NCI-H2227 treated with DMSO at 0.1 percent for 48 hours (cell line): ENCODE measurements around the gene PDZD7.
A peak's percentile ranks its signal among the peaks of the same experiment; 100 is the strongest.

ENCODE experiments used
- DNase-seq: peaks from one replicate; lab custom pipeline; 2025; lab: John Stamatoyannopoulos, UW

Gene PDZD7

DNA sequence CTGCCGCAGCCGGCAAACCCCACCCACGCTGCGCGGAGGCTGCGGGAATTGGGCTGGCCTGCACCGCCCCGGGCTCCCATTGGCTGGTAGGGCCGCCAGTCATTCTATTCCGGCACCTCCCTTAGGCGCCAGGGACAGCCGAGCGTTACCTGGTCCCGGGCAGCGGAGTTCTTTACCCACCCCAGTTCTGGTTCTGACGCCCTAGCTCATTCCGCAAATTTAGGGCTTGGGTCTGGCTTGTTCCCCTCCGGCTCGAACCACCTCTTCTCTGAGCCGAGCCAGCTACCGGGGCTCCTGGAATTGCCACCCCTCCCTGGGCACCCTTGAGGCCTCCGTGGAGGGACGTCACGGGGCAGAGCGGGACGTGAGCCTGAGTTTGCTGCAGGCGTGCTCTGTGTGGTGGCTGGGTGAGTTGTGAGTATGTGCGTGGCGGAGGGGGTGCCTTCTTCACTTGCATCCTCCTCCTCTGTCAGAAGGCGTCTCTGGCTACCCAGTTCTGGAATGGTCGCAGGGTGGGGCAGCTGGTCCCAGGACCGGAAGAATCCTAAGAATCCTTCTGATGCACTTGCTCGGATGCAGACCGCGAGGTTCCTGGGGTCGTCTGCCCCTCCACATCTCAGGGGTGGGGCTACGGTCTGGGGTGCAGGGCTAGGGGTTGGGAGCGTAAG, at the start of gene PDZD7, which contains the start of gene SFXN3:
TSS of gene PDZD7 (minus strand) at position 2 of the 668 bp plus-strand sequence. CDS start 910 bp downstream, outside the sequence.
TSS of gene SFXN3 (plus strand) at position 107 of the 668 bp plus-strand sequence. CDS start 3,461 bp downstream, outside the sequence.
- DNase-seq, result peak; percentile 77

DNA sequence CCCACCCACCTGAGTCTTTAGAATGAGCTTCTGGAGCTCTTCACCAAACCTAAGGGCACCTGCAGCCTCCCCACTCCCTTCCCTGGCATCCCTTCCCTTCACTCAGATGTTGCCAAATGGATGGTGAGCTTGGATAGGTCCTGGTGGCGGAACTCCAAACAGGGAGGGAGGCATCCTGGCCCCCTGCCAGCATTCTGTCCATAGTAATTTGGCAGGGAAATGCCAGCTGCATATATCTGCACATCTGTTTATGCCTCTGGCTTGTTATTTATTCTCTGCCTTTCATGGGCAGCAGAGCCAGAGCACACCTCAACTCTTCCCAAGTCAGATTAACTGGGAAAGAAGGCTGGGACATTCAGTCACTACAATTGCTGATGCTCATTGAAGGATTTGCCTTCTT, 48.9 kb upstream of the PDZD7 start:
- no peak for DNase-seq

DNA sequence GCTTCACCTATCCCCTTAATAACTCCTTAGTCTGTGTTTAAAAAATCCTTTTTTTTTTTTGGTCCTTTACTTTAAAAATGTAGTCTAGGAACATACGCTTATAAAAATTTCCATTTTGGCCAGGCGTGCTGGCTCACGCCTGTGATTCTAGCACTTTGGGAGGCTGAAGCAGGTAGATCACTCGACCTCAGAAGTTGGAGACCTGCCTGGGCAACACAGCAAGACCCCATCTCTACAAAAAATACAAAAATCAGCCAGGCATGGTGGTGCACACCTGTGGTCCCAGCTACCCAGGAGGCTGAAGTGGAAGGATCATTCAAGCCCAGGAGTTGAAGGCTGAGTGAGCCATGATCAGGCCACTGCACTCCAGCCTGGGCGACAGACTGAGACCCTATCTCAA, 45.7 kb upstream of the PDZD7 start:
- no peak for DNase-seq

DNA sequence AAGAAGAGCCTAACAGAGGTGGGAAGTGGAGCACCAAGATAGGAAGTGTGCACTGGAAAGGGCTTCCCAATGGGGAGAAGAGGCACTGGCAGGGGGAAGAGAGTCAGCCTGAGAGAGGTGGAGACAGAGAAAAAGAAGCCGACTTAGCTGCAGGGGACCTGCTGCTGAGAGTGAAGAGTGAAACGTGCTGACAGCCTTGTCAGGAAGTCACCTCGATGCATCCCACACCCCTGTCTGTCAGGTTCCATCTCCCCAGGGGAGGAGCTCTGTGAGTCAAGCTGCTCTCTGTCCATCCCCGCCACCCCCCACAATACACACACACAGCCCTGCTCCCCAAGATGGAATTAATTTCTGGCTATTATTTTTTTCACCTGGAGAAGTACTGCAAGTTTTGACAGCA, 44.8 kb upstream of the PDZD7 start:
- DNase-seq, result no peak

DNA sequence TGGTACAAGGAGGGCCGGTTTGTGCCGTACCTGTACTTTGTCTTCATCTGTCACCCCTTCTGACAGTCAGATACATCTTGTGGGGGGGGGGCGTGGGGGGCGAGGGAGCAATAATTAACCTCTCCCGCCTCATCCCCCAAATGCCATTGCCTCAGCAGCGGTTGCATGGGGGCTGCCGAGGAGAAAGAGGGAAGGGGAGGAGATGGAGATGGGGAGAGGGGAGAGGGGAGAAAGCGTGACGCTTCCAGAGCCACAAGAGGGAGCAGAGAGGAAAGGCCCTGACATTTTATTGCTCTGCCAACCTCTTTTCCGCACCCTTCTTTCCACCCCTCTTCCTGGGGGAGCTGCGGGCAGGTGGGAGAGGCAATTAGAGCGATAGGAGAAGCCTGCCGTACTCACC, 42.7 kb upstream of the PDZD7 start:
- DNase-seq, result no peak

DNA sequence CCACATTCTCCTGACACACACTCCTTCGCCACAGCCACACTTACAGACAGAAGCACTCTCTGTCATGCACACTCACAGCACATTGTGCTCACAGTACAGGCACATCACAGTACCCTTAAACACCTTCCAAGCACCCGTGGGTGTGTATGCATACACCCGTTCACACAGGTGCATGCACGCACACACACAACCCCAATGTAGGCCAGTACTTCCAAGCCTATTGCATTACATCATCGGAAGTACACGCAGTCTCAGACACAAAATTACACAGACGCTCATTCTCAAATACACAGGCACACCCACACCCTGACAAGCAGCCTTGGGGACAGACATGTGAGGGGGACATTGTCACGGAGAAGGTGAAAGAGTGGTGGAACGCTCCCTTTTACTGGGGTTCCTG, 42.0 kb upstream of the PDZD7 start:
- no peak for DNase-seq

DNA sequence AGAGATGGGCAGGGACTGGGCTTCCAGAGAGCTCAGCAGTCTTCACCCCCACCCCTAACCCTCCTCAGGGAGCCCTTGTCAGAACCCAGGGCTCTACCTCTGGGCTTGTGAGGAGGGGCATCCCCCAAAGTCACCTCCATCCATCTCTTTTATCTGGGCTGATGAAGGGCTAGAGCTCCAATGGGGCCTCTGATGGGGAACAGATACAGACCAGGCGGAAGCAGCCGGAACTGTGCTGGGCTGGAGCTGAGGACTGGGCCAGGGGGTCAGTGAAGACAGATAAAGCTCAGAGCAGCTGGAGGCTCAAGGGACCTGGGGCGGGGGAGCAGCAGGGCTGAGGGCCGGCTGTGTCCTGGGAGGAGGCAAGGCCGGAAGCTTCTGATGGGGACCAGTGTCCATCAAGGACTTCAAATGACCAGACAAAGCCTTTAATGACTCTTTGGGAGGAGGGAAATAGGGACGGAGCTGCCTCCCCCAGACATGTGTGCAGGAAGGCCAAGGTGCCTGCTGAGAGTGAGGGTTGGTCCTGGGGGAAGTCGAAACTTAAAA, 41.0 kb upstream of the PDZD7 start:
- no peak for DNase-seq

DNA sequence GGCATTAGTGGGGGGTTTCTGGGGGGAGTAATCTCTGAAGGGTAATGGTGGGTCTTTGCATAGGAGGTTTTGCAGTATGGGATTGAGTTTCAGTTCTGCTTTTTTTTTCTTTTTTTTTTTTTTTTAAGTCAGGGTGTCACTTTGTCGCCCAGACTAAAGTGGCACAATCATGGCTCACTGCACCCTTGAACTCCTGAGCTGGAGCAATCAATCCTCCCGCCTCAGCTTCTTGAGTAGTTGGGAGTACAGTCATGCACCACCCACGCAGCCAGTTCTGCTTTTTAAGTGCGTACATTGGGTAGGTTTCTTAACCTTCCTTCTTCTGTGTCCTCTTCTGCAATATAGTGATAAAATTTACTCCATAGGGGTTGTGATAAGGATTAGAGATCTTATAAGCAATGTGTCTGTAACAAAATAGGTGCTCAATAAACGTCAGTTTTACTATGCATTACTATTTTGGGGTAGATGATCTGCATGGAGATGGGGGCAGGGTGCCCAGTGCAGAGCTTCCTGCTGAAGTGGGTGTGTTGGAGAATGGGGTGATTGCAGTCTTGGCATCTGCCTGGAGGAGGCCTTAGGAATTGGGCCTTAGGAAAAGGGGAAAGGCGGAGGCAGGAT, 40.4 kb upstream of the PDZD7 start:
- no peak for DNase-seq

DNA sequence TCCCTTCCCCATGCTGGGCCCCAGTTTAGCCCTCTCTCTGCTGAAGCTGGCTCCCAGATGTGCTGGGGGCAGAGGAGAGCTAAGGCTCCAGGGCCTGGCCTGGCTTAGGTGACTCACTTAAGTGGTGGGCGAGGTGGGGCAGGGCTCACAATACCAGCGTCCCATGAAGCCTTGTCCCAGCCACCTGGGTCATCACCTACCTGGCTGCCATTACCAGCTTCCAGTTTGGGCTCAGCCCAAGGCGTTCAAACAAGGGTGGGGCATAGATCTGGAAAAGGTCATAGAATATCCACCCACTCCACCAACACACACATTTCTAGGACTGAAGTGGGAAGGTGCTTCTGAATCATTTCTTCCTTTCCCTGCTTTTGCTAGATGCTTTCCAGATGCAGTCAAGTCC, 39.2 kb upstream of the PDZD7 start:
- no peak for DNase-seq

DNA sequence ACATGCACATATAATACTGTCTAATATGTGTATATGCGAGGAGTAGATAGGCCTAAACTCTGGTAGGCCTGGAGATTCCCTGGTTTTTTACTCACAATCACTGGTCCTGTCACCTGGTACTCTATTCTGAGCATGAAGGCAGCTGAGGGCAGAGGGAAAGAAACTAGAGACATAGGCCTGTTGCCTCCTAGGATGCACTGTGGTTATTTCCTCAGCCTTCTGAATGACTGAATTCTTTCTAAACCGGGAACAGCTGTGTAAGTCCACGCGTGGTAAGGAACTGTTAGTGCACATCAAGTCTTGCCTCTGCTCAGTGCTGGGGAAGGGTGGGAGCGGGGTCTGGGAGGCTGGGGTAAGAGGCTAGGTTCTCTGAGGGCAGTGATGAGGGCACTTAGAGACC, 38.5 kb upstream of the PDZD7 start:
- no peak for DNase-seq

DNA sequence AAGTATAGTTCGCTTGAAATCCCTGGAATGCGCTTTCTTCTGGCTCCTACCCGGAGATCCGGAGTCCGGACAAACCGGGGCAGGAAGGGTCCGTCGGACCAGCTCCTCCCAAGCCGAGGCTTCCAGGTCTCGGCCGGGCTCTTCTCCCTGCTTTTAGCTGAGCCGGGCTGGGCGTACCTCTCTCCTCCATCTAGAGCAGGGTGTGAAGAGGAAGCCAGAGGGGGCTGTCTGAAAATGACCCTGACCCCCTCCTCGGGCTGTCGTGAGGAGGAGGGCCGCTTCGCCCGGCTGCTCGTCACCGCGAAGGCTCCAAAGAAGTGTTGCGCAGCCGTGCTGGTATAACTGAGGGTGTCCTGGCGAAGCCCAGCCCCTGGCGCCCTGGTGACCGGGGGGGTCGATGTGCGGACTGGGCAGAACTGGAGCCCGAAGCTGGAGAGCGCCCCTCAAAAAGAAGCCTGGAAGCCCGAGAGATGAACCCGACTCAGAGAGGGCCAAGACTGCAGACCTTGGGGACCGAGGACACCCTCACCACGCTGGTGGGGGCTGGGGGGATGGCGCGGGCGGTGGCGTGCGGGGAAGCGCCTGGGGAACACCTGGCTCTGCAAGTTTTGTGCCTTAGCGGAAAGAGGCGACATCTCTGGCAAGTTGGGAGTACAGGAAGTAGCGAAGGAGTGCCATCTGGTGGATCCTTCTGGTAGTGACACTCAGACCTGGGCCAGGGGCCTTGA, 36.6 kb upstream of the PDZD7 start:
- DNase-seq, result peak; percentile 62

DNA sequence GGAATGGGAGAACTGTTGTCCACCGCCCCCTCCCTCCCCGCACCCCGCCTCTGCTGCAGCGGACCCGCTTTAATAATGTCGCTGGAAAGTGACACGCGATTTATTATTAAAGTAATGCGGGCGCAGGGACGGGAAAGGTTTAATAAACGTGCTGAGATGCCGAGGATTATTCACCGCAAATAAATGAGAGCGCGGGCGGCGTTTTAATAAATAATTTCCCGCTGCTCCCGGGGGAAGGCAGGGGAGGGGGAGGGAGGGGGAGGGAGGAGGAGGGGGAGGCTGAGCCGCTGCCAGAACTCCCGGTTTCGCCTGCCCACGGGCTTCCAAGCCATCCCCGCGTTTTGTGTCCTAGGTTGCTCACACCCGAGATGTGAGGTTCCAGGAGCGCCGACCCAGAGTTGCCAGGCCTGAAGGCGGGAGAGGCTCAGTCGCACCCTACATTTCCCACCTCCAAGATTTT, 36.0 kb upstream of the PDZD7 start:
- DNase-seq, result peak; percentile 25

DNA sequence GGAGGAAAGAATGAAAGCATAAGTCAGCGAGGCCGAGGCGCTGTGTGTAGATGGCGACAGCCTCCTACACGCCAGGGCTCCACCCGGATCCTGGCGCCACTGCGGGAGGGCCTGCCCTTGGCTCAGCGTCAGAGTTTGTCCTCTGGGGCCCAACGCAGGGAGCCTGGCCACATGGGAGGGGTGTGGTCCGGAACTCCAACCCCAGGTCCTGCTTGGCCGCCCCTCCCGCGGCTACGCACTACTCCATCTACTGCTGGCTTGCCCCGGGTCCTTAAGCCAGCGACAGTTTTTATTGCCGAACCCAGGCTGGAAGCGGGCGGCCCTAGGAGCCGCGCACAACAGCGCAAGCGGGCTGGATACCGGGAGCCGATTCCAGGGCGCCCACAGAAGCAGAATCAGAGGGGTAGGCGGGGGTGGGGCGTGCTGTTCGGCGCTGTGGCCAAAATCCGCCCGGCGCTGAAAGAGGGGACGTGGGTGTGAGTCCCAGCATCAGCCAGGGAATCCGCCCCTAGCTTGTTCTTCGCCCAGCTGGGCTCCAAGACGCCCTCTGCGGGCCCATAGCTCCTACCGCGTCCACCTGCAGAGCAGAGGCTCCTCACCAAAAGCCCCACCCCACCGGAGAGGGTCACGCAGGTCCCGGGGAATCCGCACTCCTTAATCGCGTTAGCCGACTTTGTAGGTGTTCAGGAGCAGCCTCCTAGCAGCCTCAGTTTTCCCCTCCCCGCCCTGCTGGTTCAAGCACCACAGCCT, 35.4 kb upstream of the PDZD7 start:
- DNase-seq, result peak; percentile 29

DNA sequence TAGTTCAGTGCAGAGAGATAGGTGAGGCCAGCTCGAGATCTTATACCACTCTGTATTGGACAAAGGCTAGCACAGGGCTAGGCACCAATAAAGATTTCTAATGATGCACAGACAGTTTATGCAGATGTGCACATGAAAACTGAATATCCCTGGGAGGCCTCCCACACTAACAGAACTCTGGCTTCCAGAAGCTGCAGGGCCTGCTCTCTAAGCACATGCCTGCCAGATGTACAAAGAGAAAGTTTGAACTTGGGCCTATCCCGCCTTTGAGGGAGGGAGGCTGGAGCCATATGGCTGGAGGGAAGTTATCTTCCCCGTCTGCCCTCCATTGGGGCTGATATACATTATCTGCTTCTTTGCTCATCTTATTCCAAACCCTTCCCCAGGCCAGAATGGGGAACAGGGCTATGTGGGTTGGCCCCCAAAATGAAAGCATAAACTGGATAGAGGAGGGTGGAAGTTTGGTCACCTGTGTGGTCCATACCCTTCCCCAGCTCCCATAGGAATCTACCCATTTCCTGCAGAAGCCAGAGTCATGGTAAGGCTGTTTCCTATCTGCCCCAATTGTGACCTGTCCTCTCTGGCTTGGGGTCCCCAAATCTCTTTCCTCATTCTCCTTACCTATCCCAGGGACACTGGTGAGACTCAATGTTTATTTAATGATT, 34.7 kb upstream of the PDZD7 start:
- no peak for DNase-seq

DNA sequence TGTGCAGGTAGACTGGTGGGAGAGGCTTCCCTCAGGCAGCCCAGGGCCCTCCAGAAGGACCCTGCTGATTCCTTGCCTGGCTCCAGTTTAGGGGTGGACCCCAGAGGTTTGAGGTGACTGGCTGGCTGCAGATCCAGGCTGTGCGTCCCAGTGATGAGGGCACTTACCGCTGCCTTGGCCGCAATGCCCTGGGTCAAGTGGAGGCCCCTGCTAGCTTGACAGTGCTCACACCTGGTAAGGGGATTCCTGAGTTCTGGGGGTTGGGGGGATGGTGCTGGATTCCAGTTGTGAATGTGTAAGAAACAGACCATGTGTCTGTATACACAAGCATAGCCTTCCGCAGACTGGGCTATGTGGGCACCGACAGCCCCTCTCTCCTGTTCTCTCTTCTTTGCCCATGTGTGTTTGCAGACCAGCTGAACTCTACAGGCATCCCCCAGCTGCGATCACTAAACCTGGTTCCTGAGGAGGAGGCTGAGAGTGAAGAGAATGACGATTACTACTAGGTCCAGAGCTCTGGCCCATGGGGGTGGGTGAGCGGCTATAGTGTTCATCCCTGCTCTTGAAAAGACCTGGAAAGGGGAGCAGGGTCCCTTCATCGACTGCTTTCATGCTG, 33.6 kb upstream of the PDZD7 start:
- no peak for DNase-seq

DNA sequence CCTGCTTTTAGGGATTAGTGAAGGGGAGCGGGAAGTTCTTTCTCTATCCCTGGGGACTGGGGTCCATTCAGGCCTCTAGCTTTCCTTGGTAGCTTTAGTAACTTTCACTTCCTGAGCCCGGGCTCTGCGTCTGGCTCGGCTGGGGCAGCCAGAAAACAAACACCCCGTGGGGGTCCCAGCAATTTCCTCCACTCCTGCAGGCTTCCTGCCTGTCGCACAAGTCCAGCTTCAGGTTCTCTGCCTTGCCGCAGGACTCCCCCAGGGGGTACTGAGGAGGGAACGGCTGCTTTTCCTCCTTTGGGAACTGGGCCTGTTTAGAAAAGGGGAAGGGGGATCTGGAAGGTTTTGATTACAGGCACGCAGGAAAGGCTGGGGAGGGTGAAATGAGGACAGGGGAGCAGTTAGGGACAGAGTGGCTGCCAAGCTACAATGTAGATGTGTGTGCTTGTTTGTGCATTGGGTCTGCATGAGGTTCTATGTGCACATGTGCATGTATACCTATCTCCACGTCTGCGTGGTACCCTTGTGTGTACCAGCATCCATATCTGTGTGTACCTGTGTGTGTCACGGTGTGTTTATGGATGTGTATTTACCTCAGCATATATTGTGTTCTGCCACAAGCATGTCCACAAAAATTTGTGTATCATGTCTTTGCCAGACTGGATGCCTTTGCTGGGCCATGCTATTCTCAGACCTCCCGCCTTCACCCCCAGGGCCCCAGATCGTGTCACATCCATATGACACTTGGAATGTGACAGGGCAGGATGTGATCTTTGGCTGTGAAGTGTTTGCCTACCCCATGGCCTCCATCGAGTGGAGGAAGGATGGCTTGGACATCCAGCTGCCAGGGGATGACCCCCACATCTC, 32.9 kb upstream of the PDZD7 start:
- DNase-seq, result no peak

DNA sequence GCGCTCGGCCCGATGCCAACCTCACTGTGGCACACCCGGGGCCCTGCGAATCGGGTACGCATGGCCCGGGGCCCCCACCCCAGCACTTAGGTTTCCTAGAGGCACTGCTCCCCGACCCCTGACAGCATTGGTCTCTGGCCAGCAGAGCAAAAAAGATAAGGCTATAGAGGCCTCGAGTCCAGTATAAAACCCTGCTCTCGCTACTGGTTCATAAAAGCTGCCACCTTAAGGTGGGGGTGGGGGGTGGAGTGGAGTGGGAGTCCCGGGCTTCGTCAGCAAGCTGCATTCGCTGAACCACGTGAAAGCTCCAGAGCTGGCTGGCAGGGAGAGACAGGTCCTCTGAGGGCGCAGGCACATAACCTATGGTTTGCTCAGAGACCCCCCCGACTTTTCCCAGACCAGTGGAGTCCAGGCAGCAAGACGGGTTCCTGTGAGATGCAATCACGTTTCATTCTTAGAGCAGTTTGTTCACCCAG, 32.2 kb upstream of the PDZD7 start:
- DNase-seq, result no peak

DNA sequence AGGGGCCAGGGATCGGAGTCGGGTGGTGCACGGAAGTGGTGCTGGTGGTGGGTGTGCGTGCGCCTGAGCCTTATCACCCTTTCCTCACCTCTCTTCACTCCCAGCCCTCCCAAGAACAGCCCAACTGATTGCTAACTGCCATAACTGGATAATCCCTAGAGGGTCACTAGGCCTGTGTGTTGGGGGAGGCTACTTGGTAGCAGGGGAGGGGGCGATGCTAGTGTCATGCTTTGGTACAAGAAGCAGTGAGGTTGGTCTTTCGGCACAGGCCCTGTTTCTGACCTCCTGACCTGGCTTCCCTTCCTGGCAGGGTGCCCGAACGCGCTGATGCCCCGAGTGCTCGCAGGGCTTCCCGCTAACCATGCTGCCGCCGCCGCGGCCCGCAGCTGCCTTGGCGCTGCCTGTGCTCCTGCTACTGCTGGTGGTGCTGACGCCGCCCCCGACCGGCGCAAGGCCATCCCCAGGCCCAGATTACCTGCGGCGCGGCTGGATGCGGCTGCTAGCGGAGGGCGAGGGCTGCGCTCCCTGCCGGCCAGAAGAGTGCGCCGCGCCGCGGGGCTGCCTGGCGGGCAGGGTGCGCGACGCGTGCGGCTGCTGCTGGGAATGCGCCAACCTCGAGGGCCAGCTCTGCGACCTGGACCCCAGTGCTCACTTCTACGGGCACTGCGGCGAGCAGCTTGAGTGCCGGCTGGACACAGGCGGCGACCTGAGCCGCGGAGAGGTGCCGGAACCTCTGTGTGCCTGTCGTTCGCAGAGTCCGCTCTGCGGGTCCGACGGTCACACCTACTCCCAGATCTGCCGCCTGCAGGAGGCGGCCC, 31.5 kb upstream of the PDZD7 start:
- DNase-seq, result peak; percentile 16

DNA sequence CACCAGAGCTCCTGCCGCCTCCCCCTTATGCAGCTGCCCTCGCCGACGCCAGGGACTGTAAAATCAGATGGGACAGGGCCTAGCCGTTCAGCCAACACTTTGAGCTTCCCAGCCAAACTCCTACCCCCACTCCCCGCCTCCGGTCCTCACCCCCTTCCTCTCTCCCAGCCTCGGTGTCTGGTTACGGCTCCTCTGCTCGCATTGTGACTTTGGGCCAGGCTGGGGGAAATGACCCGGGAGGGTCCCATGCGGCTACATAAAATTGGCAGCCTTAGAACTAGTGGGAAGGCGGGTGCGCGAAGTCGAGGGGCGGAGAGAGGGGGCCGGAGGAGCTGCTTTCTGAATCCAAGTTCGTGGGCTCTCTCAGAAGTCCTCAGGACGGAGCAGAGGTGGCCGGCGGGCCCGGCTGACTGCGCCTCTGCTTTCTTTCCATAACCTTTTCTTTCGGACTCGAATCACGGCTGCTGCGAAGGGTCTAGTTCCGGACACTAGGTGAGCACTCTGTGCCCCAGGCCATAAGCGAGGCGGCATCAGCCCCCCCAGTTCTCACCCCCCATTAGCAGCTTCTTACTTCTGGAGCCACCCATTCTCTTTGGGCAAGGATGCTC, 30.8 kb upstream of the PDZD7 start, which contains the start of gene KAZALD1:
TSS of gene KAZALD1 (plus strand) at position 366 of the 608 bp plus-strand sequence. CDS start 604 bp downstream, outside the sequence.
- DNase-seq, result no peak
